ENCODE measurements around the gene DPP3. TPM values are rescaled to one million over a fixed set of nuclear protein-coding genes. Genes with fewer than 3 reads are reported as not detected.

DPP3 gene
- polyA plus RNA-seq, 2 of the 4 experiments (the other 2 are of a cell fraction), result 52.2 to 70.5 TPM

DNA sequence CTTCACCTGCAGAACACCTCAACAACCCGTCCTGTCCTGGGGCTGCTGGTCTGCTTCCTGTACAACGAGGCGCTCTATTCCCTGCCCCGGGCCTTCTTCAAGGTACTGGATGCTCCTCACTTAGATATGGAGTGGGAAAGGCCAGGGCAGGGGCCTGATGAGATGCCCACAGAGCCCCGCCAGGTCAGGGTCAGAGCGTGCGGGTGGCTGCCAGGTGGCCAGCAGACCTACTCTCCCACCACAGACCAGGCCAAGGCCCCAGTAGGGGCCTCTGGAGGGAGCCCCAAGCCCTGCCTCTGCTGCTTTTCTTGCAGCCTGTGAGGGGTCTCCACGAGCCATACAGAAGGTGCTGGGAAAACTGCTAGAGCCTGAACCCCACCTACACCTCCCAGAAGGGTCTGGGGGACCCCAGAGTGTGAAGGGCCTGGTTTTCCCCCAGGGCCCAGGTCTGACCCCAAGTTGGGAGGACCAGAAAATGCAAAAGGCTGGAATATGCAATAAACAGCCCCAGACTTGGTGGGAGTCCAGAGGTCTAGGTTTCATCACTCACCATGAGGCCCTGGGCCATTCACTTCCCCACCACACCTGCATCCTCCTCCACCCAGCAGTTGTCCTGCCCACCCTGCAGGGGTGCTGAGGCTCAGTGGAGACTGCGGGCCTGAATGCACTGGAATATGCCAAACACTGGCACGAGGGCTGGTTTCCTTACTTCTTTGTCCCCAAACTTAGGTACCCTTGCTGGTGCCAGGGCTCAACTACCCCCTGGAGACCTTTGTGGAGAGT lies 50.9 kb downstream of the DPP3 start:
- FAIRE-seq, result no peak
- no peaks in the 10 kb centered on the region for H3K9me3 ChIP-seq
- H3K27ac ChIP-seq, result no peak overlapping the region
- no peak overlapping the region for H3K4me3 ChIP-seq
- peak in 1 of 2 experiments; percentile 16; a peak in 3 of 6 replicates for ATAC-seq
- 87% methylated on average over 9 of the region's 10 CpGs for WGBS (ENCODE audit: missing lambda C conversion rate)
- no peak for DNase-seq (ENCODE audit: low read depth in 1 of 2, low spot score in 1 of 2)
- ChIA-PET CTCF (interaction anchor here (1.3 kb wide), 1 partner anchor 61 kb away, joined by 3 read pairs; the partner anchor contains the start of gene CCDC87), POLR2A (no interaction called here)
- no peaks in the 10 kb centered on the region for H3K4me1 ChIP-seq
- H3K4me2 ChIP-seq, result no peak overlapping the region
- TF ChIP-seq, protein P1, sequence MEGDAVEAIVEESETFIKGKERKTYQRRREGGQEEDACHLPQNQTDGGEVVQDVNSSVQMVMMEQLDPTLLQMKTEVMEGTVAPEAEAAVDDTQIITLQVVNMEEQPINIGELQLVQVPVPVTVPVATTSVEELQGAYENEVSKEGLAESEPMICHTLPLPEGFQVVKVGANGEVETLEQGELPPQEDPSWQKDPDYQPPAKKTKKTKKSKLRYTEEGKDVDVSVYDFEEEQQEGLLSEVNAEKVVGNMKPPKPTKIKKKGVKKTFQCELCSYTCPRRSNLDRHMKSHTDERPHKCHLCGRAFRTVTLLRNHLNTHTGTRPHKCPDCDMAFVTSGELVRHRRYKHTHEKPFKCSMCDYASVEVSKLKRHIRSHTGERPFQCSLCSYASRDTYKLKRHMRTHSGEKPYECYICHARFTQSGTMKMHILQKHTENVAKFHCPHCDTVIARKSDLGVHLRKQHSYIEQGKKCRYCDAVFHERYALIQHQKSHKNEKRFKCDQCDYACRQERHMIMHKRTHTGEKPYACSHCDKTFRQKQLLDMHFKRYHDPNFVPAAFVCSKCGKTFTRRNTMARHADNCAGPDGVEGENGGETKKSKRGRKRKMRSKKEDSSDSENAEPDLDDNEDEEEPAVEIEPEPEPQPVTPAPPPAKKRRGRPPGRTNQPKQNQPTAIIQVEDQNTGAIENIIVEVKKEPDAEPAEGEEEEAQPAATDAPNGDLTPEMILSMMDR (IDR thresholded peaks at IDR 0.05), result no peak
- TF ChIP-seq RCOR1 (IDR thresholded peaks at IDR 0.05; ENCODE audit: low read depth, low read length) (no peak), ZC3H11A (IDR thresholded peaks at IDR 0.05) (no peak), CBX2 (IDR thresholded peaks at IDR 0.05; ENCODE audit: borderline replicate concordance, low read depth) (no peak), RFX5 (IDR thresholded peaks at IDR 0.05) (no peak), POLR2A (IDR thresholded peaks at IDR 0.05; ENCODE audit: low read length) (no peak), EHMT2 (IDR thresholded peaks at IDR 0.05; ENCODE audit: low read depth) (no peak), HOXB5 (CRISPR knock-in tag; IDR thresholded peaks at IDR 0.05) (no peak), ZSCAN20 (CRISPR knock-in tag; IDR thresholded peaks at IDR 0.05) (no peak), HEYL (CRISPR knock-in tag; IDR thresholded peaks at IDR 0.05) (no peak), FOSL2 (IDR thresholded peaks at IDR 0.05) (no peak), FOSL2 (CRISPR knock-in tag; IDR thresholded peaks at IDR 0.05) (no peak), ZNF302 (CRISPR knock-in tag; IDR thresholded peaks at IDR 0.05) (no peak), CBX8 (IDR thresholded peaks at IDR 0.05) (no peak), MAFK (IDR thresholded peaks at IDR 0.05; ENCODE audit: partially characterized antibody) (no peak), HOXB13 (CRISPR knock-in tag; IDR thresholded peaks at IDR 0.05; ENCODE audit: low read depth) (no peak)
- TF ChIP-seq, protein P2, sequence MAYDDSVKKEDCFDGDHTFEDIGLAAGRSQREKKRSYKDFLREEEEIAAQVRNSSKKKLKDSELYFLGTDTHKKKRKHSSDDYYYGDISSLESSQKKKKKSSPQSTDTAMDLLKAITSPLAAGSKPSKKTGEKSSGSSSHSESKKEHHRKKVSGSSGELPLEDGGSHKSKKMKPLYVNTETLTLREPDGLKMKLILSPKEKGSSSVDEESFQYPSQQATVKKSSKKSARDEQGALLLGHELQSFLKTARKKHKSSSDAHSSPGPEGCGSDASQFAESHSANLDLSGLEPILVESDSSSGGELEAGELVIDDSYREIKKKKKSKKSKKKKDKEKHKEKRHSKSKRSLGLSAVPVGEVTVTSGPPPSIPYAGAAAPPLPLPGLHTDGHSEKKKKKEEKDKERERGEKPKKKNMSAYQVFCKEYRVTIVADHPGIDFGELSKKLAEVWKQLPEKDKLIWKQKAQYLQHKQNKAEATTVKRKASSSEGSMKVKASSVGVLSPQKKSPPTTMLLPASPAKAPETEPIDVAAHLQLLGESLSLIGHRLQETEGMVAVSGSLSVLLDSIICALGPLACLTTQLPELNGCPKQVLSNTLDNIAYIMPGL (CRISPR knock-in tag; IDR thresholded peaks at IDR 0.05; ENCODE audit: borderline replicate concordance), result no peak
- TF ChIP-seq, protein P3, sequence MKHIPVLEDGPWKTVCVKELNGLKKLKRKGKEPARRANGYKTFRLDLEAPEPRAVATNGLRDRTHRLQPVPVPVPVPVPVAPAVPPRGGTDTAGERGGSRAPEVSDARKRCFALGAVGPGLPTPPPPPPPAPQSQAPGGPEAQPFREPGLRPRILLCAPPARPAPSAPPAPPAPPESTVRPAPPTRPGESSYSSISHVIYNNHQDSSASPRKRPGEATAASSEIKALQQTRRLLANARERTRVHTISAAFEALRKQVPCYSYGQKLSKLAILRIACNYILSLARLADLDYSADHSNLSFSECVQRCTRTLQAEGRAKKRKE (CRISPR knock-in tag; IDR thresholded peaks at IDR 0.05; ENCODE audit: low read depth), result no peak
- TF ChIP-seq, protein P4, sequence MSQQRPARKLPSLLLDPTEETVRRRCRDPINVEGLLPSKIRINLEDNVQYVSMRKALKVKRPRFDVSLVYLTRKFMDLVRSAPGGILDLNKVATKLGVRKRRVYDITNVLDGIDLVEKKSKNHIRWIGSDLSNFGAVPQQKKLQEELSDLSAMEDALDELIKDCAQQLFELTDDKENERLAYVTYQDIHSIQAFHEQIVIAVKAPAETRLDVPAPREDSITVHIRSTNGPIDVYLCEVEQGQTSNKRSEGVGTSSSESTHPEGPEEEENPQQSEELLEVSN (IDR thresholded peaks at IDR 0.05; ENCODE audit: borderline replicate concordance, low read depth), result no peak
- TF ChIP-seq, protein P5, sequence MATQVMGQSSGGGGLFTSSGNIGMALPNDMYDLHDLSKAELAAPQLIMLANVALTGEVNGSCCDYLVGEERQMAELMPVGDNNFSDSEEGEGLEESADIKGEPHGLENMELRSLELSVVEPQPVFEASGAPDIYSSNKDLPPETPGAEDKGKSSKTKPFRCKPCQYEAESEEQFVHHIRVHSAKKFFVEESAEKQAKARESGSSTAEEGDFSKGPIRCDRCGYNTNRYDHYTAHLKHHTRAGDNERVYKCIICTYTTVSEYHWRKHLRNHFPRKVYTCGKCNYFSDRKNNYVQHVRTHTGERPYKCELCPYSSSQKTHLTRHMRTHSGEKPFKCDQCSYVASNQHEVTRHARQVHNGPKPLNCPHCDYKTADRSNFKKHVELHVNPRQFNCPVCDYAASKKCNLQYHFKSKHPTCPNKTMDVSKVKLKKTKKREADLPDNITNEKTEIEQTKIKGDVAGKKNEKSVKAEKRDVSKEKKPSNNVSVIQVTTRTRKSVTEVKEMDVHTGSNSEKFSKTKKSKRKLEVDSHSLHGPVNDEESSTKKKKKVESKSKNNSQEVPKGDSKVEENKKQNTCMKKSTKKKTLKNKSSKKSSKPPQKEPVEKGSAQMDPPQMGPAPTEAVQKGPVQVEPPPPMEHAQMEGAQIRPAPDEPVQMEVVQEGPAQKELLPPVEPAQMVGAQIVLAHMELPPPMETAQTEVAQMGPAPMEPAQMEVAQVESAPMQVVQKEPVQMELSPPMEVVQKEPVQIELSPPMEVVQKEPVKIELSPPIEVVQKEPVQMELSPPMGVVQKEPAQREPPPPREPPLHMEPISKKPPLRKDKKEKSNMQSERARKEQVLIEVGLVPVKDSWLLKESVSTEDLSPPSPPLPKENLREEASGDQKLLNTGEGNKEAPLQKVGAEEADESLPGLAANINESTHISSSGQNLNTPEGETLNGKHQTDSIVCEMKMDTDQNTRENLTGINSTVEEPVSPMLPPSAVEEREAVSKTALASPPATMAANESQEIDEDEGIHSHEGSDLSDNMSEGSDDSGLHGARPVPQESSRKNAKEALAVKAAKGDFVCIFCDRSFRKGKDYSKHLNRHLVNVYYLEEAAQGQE (IDR thresholded peaks at IDR 0.05), result no peak

All from A549 (cell line).